CD14-positive monocyte (primary cell): ENCODE results near the gene CCDC97. TPM values are rescaled to one million over a fixed set of nuclear protein-coding genes. Genes with fewer than 3 reads are reported as not detected.
A peak's percentile ranks its signal among the peaks of the same experiment; 100 is the strongest.

Experiments
- DNase-seq, 3 donors: peaks; one replicate each; pipeline ENCODE4 v3.0.0-alpha.2; 2011 to 2022
- H2AFZ ChIP-seq: 2 replicates; pipeline ENCODE4 v1.6.0; 2012; ENCODE audit warnings: mild to moderate bottlenecking, low read depth, low read length, inconsistent platforms; ENCODE audit not compliant: insufficient read depth, poor library complexity, severe bottlenecking
- H3K27ac ChIP-seq, 2 donors: 1 replicate in 1 of 2; 2 replicates in 1 of 2; pipeline ENCODE4 v1.5.1; 2012 to 2013; ENCODE audit warnings: low read length in 2 of 2, control low read depth in 1 of 2, inconsistent platforms in 1 of 2, low read depth in 1 of 2, mild to moderate bottlenecking in 1 of 2
- H3K27me3 ChIP-seq, 2 donors: one replicate each; pipeline versions ENCODE4 v1.6.0 to v1.6.1; 2011 to 2013; ENCODE audit warnings: low read length in 2 of 2; ENCODE audit not compliant: control insufficient read depth in 2 of 2, insufficient read depth in 2 of 2
- H3K36me3 ChIP-seq, 2 donors: replicated peaks in 1 of 2; 1 replicate in 1 of 2; 2 replicates in 1 of 2; pipeline versions ENCODE4 v1.5.1 to v1.6.1; 2012 to 2013; ENCODE audit warnings: low read length in 2 of 2, control low read depth in 1 of 2, inconsistent platforms in 1 of 2, mild to moderate bottlenecking in 1 of 2; ENCODE audit not compliant: insufficient read depth in 2 of 2, control insufficient read depth in 1 of 2
- H3K4me1 ChIP-seq, 2 donors: 1 replicate in 1 of 2; 2 replicates in 1 of 2; pipeline versions ENCODE4 v1.5.1 to v1.6.1; 2012 to 2013; ENCODE audit warnings: low read length in 2 of 2, control low read depth in 1 of 2, inconsistent platforms in 1 of 2, mild to moderate bottlenecking in 1 of 2, moderate library complexity in 1 of 2; ENCODE audit not compliant: insufficient read depth in 2 of 2, control insufficient read depth in 1 of 2
- H3K4me2 ChIP-seq: replicated peaks from 2 replicates; pipeline ENCODE3; 2012; ENCODE audit warnings: low read length, moderate library complexity, mild to moderate bottlenecking; ENCODE audit not compliant: poor library complexity, severe bottlenecking; ENCODE audit errors: extremely low read depth
- H3K4me3 ChIP-seq, 3 experiments: fragments of 200-600 bp in 1 of 3; sonication (generic) in 1 of 3; replicated peaks in 1 of 3; 1 replicate in 2 of 3; 2 replicates in 1 of 3; pipeline ENCODE4 v1.5.1; 2011 to 2013; ENCODE audit warnings: low read length in 3 of 3, mild to moderate bottlenecking in 3 of 3, control low read depth in 2 of 3, low read depth in 2 of 3, inconsistent platforms in 1 of 3, moderate library complexity in 1 of 3
- H3K79me2 ChIP-seq: 2 replicates; pipeline ENCODE4 v1.6.0; 2012; ENCODE audit warnings: mild to moderate bottlenecking, control low read depth, inconsistent platforms, low read length, moderate library complexity; ENCODE audit not compliant: insufficient read depth
- H3K9ac ChIP-seq: 2 replicates; pipeline ENCODE4 v1.6.0; 2017; ENCODE audit warnings: low read length, mild to moderate bottlenecking; ENCODE audit not compliant: insufficient read depth, poor library complexity, severe bottlenecking
- H3K9me3 ChIP-seq, 2 donors: replicated peaks in 1 of 2; 1 replicate in 1 of 2; 2 replicates in 1 of 2; pipeline versions ENCODE4 v1.5.1 to v1.6.1; 2012 to 2013; ENCODE audit warnings: low read length in 2 of 2, control low read depth in 1 of 2; ENCODE audit not compliant: control insufficient read depth in 1 of 2, insufficient read depth in 1 of 2
- H4K20me1 ChIP-seq: 2 replicates; pipeline ENCODE4 v1.6.0; 2012; ENCODE audit warnings: mild to moderate bottlenecking, low read length, control low read depth, moderate library complexity; ENCODE audit not compliant: insufficient read depth
- H3K27ac Mint-ChIP-seq, 7 donors: one replicate each; pipeline ENCODE4 v1.8.0; 2020; ENCODE audit warnings: mild to moderate bottlenecking in 7 of 7, mixed read lengths in 7 of 7, moderate library complexity in 6 of 7, inconsistent platforms in 2 of 7
- H3K27me3 Mint-ChIP-seq, 3 donors: one replicate each; pipeline ENCODE4 v1.8.0; 2021 to 2022; ENCODE audit warnings: low read depth in 3 of 3, mild to moderate bottlenecking in 3 of 3, mixed read lengths in 3 of 3, moderate library complexity in 3 of 3, inconsistent platforms in 1 of 3
- H3K36me3 Mint-ChIP-seq, 2 donors: one replicate each; pipeline ENCODE4 v1.8.0; 2020; ENCODE audit warnings: mixed read lengths in 2 of 2, inconsistent platforms in 1 of 2, mild to moderate bottlenecking in 1 of 2
- H3K4me1 Mint-ChIP-seq: one replicate; pipeline ENCODE4 v1.8.0; 2020; ENCODE audit warnings: mild to moderate bottlenecking, mixed read lengths
- H3K4me3 Mint-ChIP-seq, 2 donors: one replicate each; pipeline ENCODE4 v1.8.0; 2020; ENCODE audit warnings: mild to moderate bottlenecking in 2 of 2, mixed read lengths in 2 of 2, moderate library complexity in 1 of 2
- H3K9me3 Mint-ChIP-seq, 7 donors: one replicate each; pipeline ENCODE4 v1.8.0; 2020 to 2022; ENCODE audit warnings: mixed read lengths in 7 of 7, mild to moderate bottlenecking in 6 of 7, moderate library complexity in 6 of 7, inconsistent platforms in 2 of 7
- WGBS: methylation state at CpG from one replicate; pipeline ENCODE4 v1.1.5; 2013; ENCODE audit warnings: missing lambda C conversion rate; ENCODE audit not compliant: insufficient coverage; 5-methylcytosine and 5-hydroxymethylcytosine counted together
- intact Hi-C, 2 donors: fragments of 100-400 bp; cut with micrococcal nuclease; formaldehyde crosslinking; loops; one replicate each; pipeline versions ENCODE4 v1.15.0 to v1.15.1; 2023
- polyA plus RNA-seq, 3 donors: library from polyadenylated mRNA; depleted of rRNA in 1 of 3; unstranded in 2 of 3; stranded (reverse) in 1 of 3; fragments of 300-500 nt in 2 of 3; fragments of >200 nt in 1 of 3; fragmentation: Illumina TruSeq in 2 of 3; gene quantifications; 1 replicate in 2 of 3; 2 replicates in 1 of 3; pipeline ENCODE4 v1.2.3, GENCODE V29; 2012 to 2021
- TF ChIP-seq, protein P1 (sequence below): fragments of 200-600 bp; IDR thresholded peaks from one replicate; pipeline ENCODE4 v1.8.0; 2022; ENCODE audit warnings: antibody characterized with exemption, mild to moderate bottlenecking

The CCDC97 gene
- polyA plus RNA-seq, 3 donors: 6.1 to 13.0 (median 8.8) TPM

DNA sequence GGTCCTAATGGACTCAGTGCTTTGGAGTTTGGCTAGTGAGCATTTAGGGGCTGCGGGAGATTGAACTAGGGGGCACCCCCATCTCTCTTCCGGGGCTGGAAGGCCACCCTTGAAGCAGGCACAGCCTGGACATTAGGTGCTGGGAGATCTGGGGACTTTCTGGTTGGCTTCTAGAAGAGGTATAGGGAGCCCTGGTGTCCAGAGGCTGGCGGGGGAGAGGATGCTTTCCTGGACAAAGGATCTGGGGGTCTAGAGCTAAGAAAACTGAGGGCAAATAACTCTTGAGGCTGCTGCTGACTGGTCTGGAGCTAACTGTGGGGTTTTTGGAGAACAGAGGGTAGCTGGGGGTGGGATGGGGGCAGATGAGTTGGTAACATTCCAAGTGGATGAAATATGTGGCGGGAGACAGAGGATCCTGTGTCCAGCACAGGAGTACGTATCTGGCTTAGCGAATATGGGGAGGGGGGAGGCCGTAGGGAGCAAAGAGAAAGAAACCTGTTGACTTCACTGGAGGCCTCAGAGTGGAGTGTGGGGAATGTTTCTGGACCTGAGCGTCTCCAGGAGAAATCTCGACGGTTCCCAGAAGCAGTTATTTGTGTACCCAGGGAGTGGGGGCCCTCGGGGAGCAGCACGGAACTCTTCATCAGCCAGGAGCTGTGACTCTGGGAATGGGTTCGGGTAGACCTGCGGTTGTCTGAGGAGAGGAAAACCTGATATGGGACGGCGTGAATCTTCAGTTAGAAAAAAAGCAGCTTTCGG is 44.4 kb upstream of the CCDC97 start:
- Histone ChIP-seq H4K20me1 (peaks cover 38% of the 10 kb centered on the region), H3K4me2 (peak overlapping the region; percentile 90), H3K27me3 (peaks cover 0 to 5% of the 10 kb centered on the region in 2 donors), H3K4me1 (peaks cover 36 to 37% of the 10 kb centered on the region in 2 donors), H3K9ac (peak overlapping the region; percentile 99), H3K36me3 (peaks cover 25 to 38% of the 10 kb centered on the region in 2 donors), H3K9me3 (no peaks in the 10 kb centered on the region), H2AFZ (peak overlapping the region; percentile 80), H3K79me2 (peaks cover 65% of the 10 kb centered on the region), H3K4me3 (peak overlapping the region; percentile 74 to 91 (median 79)), H3K27ac (peak overlapping the region; percentile 77 to 95)
- Mint-ChIP-seq H3K4me1 (peaks cover 37% of the 10 kb centered on the region), H3K4me3 (peak overlapping the region; percentile 96 to 97), H3K27me3 (peaks cover 3 to 8% (median 4%) of the 10 kb centered on the region in 3 donors), H3K27ac (peak overlapping the region; percentile 92 to 100 (median 99)), H3K9me3 (no peaks in the 10 kb centered on the region), H3K36me3 (peaks cover 26 to 32% of the 10 kb centered on the region in 2 donors)
- TF ChIP-seq, protein P1, sequence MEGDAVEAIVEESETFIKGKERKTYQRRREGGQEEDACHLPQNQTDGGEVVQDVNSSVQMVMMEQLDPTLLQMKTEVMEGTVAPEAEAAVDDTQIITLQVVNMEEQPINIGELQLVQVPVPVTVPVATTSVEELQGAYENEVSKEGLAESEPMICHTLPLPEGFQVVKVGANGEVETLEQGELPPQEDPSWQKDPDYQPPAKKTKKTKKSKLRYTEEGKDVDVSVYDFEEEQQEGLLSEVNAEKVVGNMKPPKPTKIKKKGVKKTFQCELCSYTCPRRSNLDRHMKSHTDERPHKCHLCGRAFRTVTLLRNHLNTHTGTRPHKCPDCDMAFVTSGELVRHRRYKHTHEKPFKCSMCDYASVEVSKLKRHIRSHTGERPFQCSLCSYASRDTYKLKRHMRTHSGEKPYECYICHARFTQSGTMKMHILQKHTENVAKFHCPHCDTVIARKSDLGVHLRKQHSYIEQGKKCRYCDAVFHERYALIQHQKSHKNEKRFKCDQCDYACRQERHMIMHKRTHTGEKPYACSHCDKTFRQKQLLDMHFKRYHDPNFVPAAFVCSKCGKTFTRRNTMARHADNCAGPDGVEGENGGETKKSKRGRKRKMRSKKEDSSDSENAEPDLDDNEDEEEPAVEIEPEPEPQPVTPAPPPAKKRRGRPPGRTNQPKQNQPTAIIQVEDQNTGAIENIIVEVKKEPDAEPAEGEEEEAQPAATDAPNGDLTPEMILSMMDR: no peak
- intact Hi-C loops: loop anchor here (5.0 to 10.0 kb wide), 2 partner anchors 42 to 169 kb away; partner anchors contain the start of gene DMAC2 (in 1 of the 2)
- DNase-seq: peak in 1 of 3 donors; percentile 16
- 44% methylated on average over 15 of the region's 17 CpGs for WGBS

DNA sequence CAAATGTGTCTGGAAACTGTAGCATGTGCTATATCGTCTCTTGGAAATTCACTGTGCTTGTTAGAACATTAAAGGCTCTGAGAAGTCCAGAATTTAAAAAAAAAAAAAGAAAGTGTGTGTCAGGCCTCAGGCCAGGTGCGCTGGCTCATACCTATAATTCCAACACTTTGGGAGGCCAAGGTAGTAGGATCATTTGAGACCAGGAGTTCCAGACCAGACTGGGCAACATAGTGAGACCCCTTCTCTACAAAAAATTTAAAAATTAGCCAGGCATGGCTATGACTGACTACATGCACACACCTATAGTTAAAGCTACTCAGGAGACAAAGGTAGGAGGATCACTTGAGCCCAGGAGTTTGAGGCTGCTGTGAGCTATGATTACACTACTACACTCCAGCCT is 40.9 kb upstream of the CCDC97 start:
- Histone ChIP-seq H3K4me2 (no peak overlapping the region), H3K9ac (no peak overlapping the region), H3K4me1 (peaks cover 20 to 21% of the 10 kb centered on the region in 2 donors), H3K27me3 (no peaks in the 10 kb centered on the region), H3K4me3 (no peak overlapping the region), H3K36me3 (peaks cover 59 to 73% of the 10 kb centered on the region in 2 donors), H4K20me1 (peaks cover 72% of the 10 kb centered on the region), H3K9me3 (no peaks in the 10 kb centered on the region), H3K79me2 (peaks cover 94% of the 10 kb centered on the region), H3K27ac (peak overlapping the region in 1 of 2 donors; percentile 4), H2AFZ (no peak overlapping the region)
- WGBS: 100% methylated on average over 1 of the region's 2 CpGs
- no peak for DNase-seq
- Mint-ChIP-seq H3K4me3 (no peak overlapping the region), H3K36me3 (peaks cover 61 to 67% of the 10 kb centered on the region in 2 donors), H3K4me1 (peaks cover 23% of the 10 kb centered on the region), H3K27ac (peak overlapping the region in 1 of 7 donors; percentile 15), H3K27me3 (peaks cover 0 to 3% (median 0%) of the 10 kb centered on the region in 3 donors), H3K9me3 (no peaks in the 10 kb centered on the region)
- intact Hi-C loops: loop anchor here (5.0 to 10.0 kb wide), 2 partner anchors 38 to 166 kb away; partner anchors contain the start of gene DMAC2 (in 1 of the 2)
- TF ChIP-seq, protein P1: no peak
